Activated CD4-positive, alpha-beta T cell treated with anti-CD3 and anti-CD28 coated beads, Interleukin-2, amount 50 U/mL, for 48 hours (primary cell): ENCODE results near the gene IFNAR2.
"Not testable (repeated sequence)": the region's sequence is repeated elsewhere in the genome, so short reads cannot be mapped to it uniquely, and the experiment has no call there.

ENCODE experiments used
- DNase-seq, 2 experiments: peaks; one replicate each; pipeline ENCODE4 v3.0.0-alpha.2; 2020

The IFNAR2 gene

GRCh38 chr21:33217138-33217520, 12.6 kb upstream of the IFNAR2 start:
- no peak for DNase-seq

- DNase-seq, result no peak
These were observed 10.4 kb upstream of the IFNAR2 start for GRCh38 chr21:33219300-33219699.

GRCh38 chr21:33219954-33220353, 9.8 kb upstream of the IFNAR2 start:
- DNase-seq, result no peak

GRCh38 chr21:33225376-33225775, 4.4 kb upstream of the IFNAR2 start:
- not testable (repeated sequence) for DNase-seq

GRCh38 chr21:33228455-33228854, 1.3 kb upstream of the IFNAR2 start:
- no peak for DNase-seq

GRCh38 chr21:33229099-33229783, 497 bp upstream of the IFNAR2 start:
- DNase-seq, result no peak

- DNase-seq, result peak in 1 of 2 experiments; percentile 36
These were observed 997 bp downstream of the IFNAR2 start for GRCh38 chr21:33230545-33231324.

GRCh38 chr21:33231526-33231925, 1.8 kb downstream of the IFNAR2 start:
- DNase-seq, result peak; percentile 59 to 71

- no peak for DNase-seq
These were observed 2.7 kb downstream of the IFNAR2 start for GRCh38 chr21:33232291-33233034.

GRCh38 chr21:33234635-33235520, 5.1 kb downstream of the IFNAR2 start:
- no peak for DNase-seq

GRCh38 chr21:33236013-33236686, 6.4 kb downstream of the IFNAR2 start:
- DNase-seq, result no peak

- DNase-seq, result no peak
These were observed 7.0 kb downstream of the IFNAR2 start for GRCh38 chr21:33236766-33237165.

GRCh38 chr21:33237486-33237885, 7.7 kb downstream of the IFNAR2 start:
- no peak for DNase-seq

- DNase-seq, result no peak
These were observed 8.4 kb downstream of the IFNAR2 start for GRCh38 chr21:33238146-33238545.

GRCh38 chr21:33238565-33239255, 9.0 kb downstream of the IFNAR2 start:
- no peak for DNase-seq

- not testable (repeated sequence) for DNase-seq
These were observed 9.9 kb downstream of the IFNAR2 start for GRCh38 chr21:33239559-33240127.

- DNase-seq, result no peak
These were observed 10.7 kb downstream of the IFNAR2 start for GRCh38 chr21:33240404-33240803.

GRCh38 chr21:33241846-33242245, 12.1 kb downstream of the IFNAR2 start:
- no peak for DNase-seq

- DNase-seq, result not testable (repeated sequence)
These were observed 13.1 kb downstream of the IFNAR2 start for GRCh38 chr21:33242846-33243245.

- no peak for DNase-seq
These were observed 14.5 kb downstream of the IFNAR2 start for GRCh38 chr21:33244082-33244778.

- DNase-seq, result no peak
These were observed 15.0 kb downstream of the IFNAR2 start for GRCh38 chr21:33244779-33245105.
